Effector memory CD4-positive, alpha-beta T cell (primary cell): ENCODE results near the gene CYSRT1.

Experiments
- DNase-seq, 3 donors: peaks; one replicate each; pipeline ENCODE4 v3.0.0-alpha.2; 2020
- H3K27ac ChIP-seq: 2 replicates; pipeline ENCODE4 v1.7.0; 2013; ENCODE audit warnings: mild to moderate bottlenecking, low read length, moderate library complexity; ENCODE audit not compliant: insufficient read depth, poor library complexity, severe bottlenecking
- H3K27me3 ChIP-seq: replicated peaks from 2 replicates; pipeline ENCODE4 v1.7.0; 2013; ENCODE audit warnings: mild to moderate bottlenecking, low read length; ENCODE audit not compliant: insufficient read depth, control insufficient read depth, poor library complexity, severe bottlenecking
- H3K36me3 ChIP-seq: 2 replicates; pipeline ENCODE4 v1.7.0; 2013; ENCODE audit warnings: mild to moderate bottlenecking, low read length, moderate library complexity; ENCODE audit not compliant: control insufficient read depth, insufficient read depth
- H3K4me1 ChIP-seq: 2 replicates; pipeline ENCODE4 v1.7.0; 2013; ENCODE audit warnings: low read length, mild to moderate bottlenecking; ENCODE audit not compliant: control insufficient read depth, insufficient read depth, poor library complexity, severe bottlenecking
- H3K4me3 ChIP-seq: 2 replicates; pipeline ENCODE4 v1.7.0; 2013; ENCODE audit warnings: low read length, low read depth, mild to moderate bottlenecking; ENCODE audit not compliant: insufficient read depth, poor library complexity, severe bottlenecking
- H3K9me3 ChIP-seq: 2 replicates; pipeline ENCODE4 v1.7.0; 2013; ENCODE audit warnings: mild to moderate bottlenecking, low read length, moderate library complexity; ENCODE audit not compliant: control insufficient read depth

CYSRT1 gene

GRCh38 chr9:137191245-137191644 lies 33.7 kb upstream of the CYSRT1 start:
- Histone ChIP-seq H3K27ac (no peak overlapping the region), H3K4me1 (peaks cover 32% of the 10 kb centered on the region), H3K4me3 (no peak overlapping the region), H3K36me3 (peaks cover 12% of the 10 kb centered on the region), H3K27me3 (no peaks in the 10 kb centered on the region), H3K9me3 (no peaks in the 10 kb centered on the region)
- DNase-seq = no peak

- Histone ChIP-seq H3K4me1 (peaks cover 26% of the 10 kb centered on the region), H3K27ac (no peak overlapping the region), H3K36me3 (peaks cover 12% of the 10 kb centered on the region)
Measured at GRCh38 chr9:137191691-137192447, 33.1 kb upstream of the CYSRT1 start.

GRCh38 chr9:137192448-137192780 lies 32.6 kb upstream of the CYSRT1 start:
- peaks cover 20% of the 10 kb centered on the region for H3K4me1 ChIP-seq
- H3K9me3 ChIP-seq = no peaks in the 10 kb centered on the region
- no peaks in the 10 kb centered on the region for H3K27me3 ChIP-seq
- no peak for DNase-seq
- no peak overlapping the region for H3K4me3 ChIP-seq
- H3K27ac ChIP-seq = no peak overlapping the region
- H3K36me3 ChIP-seq = peaks cover 12% of the 10 kb centered on the region

More at GRCh38 chr9:137191691-137192447, 33.1 kb upstream of the CYSRT1 start:
- H3K9me3 ChIP-seq = no peaks in the 10 kb centered on the region
- no peaks in the 10 kb centered on the region for H3K27me3 ChIP-seq
- no peak for DNase-seq
- no peak overlapping the region for H3K4me3 ChIP-seq

- H3K4me3 ChIP-seq = no peak overlapping the region
- peaks cover 16% of the 10 kb centered on the region for H3K4me1 ChIP-seq
- H3K9me3 ChIP-seq = no peaks in the 10 kb centered on the region
- H3K27ac ChIP-seq = no peak overlapping the region
- peaks cover 12% of the 10 kb centered on the region for H3K36me3 ChIP-seq
- no peaks in the 10 kb centered on the region for H3K27me3 ChIP-seq
- no peak for DNase-seq
Measured at GRCh38 chr9:137192859-137193258, 32.1 kb upstream of the CYSRT1 start.

- H3K4me3 ChIP-seq = no peak overlapping the region
- H3K4me1 ChIP-seq = peaks cover 13% of the 10 kb centered on the region
- peaks cover 12% of the 10 kb centered on the region for H3K36me3 ChIP-seq
- no peak for DNase-seq
- no peaks in the 10 kb centered on the region for H3K9me3 ChIP-seq
- H3K27ac ChIP-seq = no peak overlapping the region
- H3K27me3 ChIP-seq = no peaks in the 10 kb centered on the region
Measured at GRCh38 chr9:137193771-137194170, 31.2 kb upstream of the CYSRT1 start.

- Histone ChIP-seq H3K4me1 (peaks cover 11% of the 10 kb centered on the region), H3K27me3 (no peaks in the 10 kb centered on the region), H3K4me3 (no peak overlapping the region), H3K36me3 (peaks cover 11% of the 10 kb centered on the region), H3K9me3 (no peaks in the 10 kb centered on the region), H3K27ac (no peak overlapping the region)
- no peak for DNase-seq
Measured at GRCh38 chr9:137194388-137194787, 30.6 kb upstream of the CYSRT1 start.

GRCh38 chr9:137194909-137195308 lies 30.1 kb upstream of the CYSRT1 start:
- Histone ChIP-seq H3K36me3 (peaks cover 6% of the 10 kb centered on the region), H3K9me3 (no peaks in the 10 kb centered on the region), H3K27me3 (no peaks in the 10 kb centered on the region), H3K4me3 (no peak overlapping the region), H3K4me1 (peaks cover 11% of the 10 kb centered on the region), H3K27ac (no peak overlapping the region)
- no peak for DNase-seq

GRCh38 chr9:137195525-137196220 lies 29.3 kb upstream of the CYSRT1 start:
- H3K27me3 ChIP-seq = no peaks in the 10 kb centered on the region
- H3K9me3 ChIP-seq = no peaks in the 10 kb centered on the region
- H3K27ac ChIP-seq = no peak overlapping the region
- H3K36me3 ChIP-seq = peaks cover 2% of the 10 kb centered on the region
- no peak for DNase-seq
- peaks cover 6% of the 10 kb centered on the region for H3K4me1 ChIP-seq
- H3K4me3 ChIP-seq = no peak overlapping the region

GRCh38 chr9:137198051-137198901 lies 26.7 kb upstream of the CYSRT1 start:
- Histone ChIP-seq H3K27me3 (no peaks in the 10 kb centered on the region), H3K9me3 (no peaks in the 10 kb centered on the region), H3K4me3 (no peak overlapping the region), H3K36me3 (no peaks in the 10 kb centered on the region), H3K4me1 (peaks cover 14% of the 10 kb centered on the region), H3K27ac (no peak overlapping the region)
- DNase-seq = no peak

- H3K9me3 ChIP-seq = no peaks in the 10 kb centered on the region
- no peak for DNase-seq
- no peak overlapping the region for H3K27ac ChIP-seq
- H3K4me3 ChIP-seq = no peak overlapping the region
- peaks cover 15% of the 10 kb centered on the region for H3K4me1 ChIP-seq
- no peaks in the 10 kb centered on the region for H3K27me3 ChIP-seq
- no peaks in the 10 kb centered on the region for H3K36me3 ChIP-seq
Measured at GRCh38 chr9:137198902-137199283, 26.1 kb upstream of the CYSRT1 start.
